Measurements from ENCODE around the gene WDFY4.

GRCh38 chr10:48700493-48700892 lies 15.8 kb downstream of the WDFY4 start:
- TF ChIP-seq TAF1 (IDR thresholded peaks at IDR 0.05; ENCODE audit: low read depth) = no peak
- no peak for TF ChIP-seq TEAD4 (IDR thresholded peaks at IDR 0.05)

Data from Ishikawa (cell line).